Central memory CD4-positive, alpha-beta T cell (primary cell): ENCODE data around the gene CTNNA2.

Experiments used
- DNase-seq: peaks from one replicate; pipeline ENCODE4 v3.0.0; 2022

CTNNA2 gene

GRCh38 chr2:79860228-79861058 is 347.6 kb downstream of the CTNNA2 start:
- no peak for DNase-seq

GRCh38 chr2:79861059-79861374 is 348.2 kb downstream of the CTNNA2 start:
- no peak for DNase-seq

GRCh38 chr2:79862756-79863155 is 349.9 kb downstream of the CTNNA2 start:
- no peak for DNase-seq

GRCh38 chr2:79872656-79873055 is 359.8 kb downstream of the CTNNA2 start:
- DNase-seq, result no peak

GRCh38 chr2:79874015-79874414 is 361.2 kb downstream of the CTNNA2 start:
- no peak for DNase-seq

- DNase-seq, result no peak
Observed at GRCh38 chr2:79876430-79876829, 363.6 kb downstream of the CTNNA2 start.

GRCh38 chr2:79882548-79882947 is 369.7 kb downstream of the CTNNA2 start:
- DNase-seq, result no peak

- DNase-seq, result no peak
Observed at GRCh38 chr2:79887747-79888374, 375.0 kb downstream of the CTNNA2 start.

- DNase-seq, result no peak
Observed at GRCh38 chr2:79892123-79892522, 379.3 kb downstream of the CTNNA2 start.

GRCh38 chr2:79899196-79899595 is 386.3 kb downstream of the CTNNA2 start:
- DNase-seq, result no peak

- DNase-seq, result no peak
Observed at GRCh38 chr2:79901161-79901560, 388.3 kb downstream of the CTNNA2 start.

GRCh38 chr2:79903222-79904000 is 390.6 kb downstream of the CTNNA2 start:
- no peak for DNase-seq

GRCh38 chr2:79906139-79906890 is 393.5 kb downstream of the CTNNA2 start:
- no peak for DNase-seq

- no peak for DNase-seq
Observed at GRCh38 chr2:79909521-79909920, 396.7 kb downstream of the CTNNA2 start.

- no peak for DNase-seq
Observed at GRCh38 chr2:79910643-79911042, 397.8 kb downstream of the CTNNA2 start.

- DNase-seq, result no peak
Observed at GRCh38 chr2:79915455-79915854, 402.6 kb downstream of the CTNNA2 start.

GRCh38 chr2:79916285-79916684 is 403.4 kb downstream of the CTNNA2 start:
- no peak for DNase-seq

GRCh38 chr2:79920512-79921076 is 407.7 kb downstream of the CTNNA2 start:
- DNase-seq, result no peak

GRCh38 chr2:79929624-79930023 is 416.8 kb downstream of the CTNNA2 start:
- no peak for DNase-seq

- DNase-seq, result no peak
Observed at GRCh38 chr2:79935046-79935732, 422.3 kb downstream of the CTNNA2 start.

- no peak for DNase-seq
Observed at GRCh38 chr2:79935771-79936657, 423.2 kb downstream of the CTNNA2 start.
